K562 (cell line): ENCODE measurements around the gene ARMH1. TPM values are rescaled to one million over a fixed set of nuclear protein-coding genes. Genes with fewer than 3 reads are reported as not detected.

Experiments
- ASH1L ChIP-seq: fragments of 450-650 bp; IDR thresholded peaks from 2 replicates; pipeline ENCODE4 v1.6.1; 2018; ENCODE audit warnings: borderline replicate concordance, mild to moderate bottlenecking, low read depth; ENCODE audit not compliant: partially characterized antibody
- ATF3 ChIP-seq, 2 experiments: fragments of 450-650 bp in 1 of 2; sonication (generic) in 1 of 2; formaldehyde crosslinking in 1 of 2; IDR thresholded peaks in 1 of 2; conservative IDR thresholded peaks in 1 of 2; 2 replicates each; pipeline versions ENCODE4 v1.6.1 to v1.8.1; 2016 to 2023; ENCODE audit warnings: mild to moderate bottlenecking in 2 of 2, moderate library complexity in 2 of 2, inconsistent platforms in 1 of 2, missing genetic modification reagents in 1 of 2
- E2F1 ChIP-seq: sonication (generic); formaldehyde crosslinking; IDR thresholded peaks from 2 replicates; pipeline ENCODE4 v1.8.1; 2023; ENCODE audit warnings: mild to moderate bottlenecking, missing genetic modification reagents, moderate library complexity
- FOXA3 ChIP-seq, 2 experiments: fragments of 450-650 bp in 1 of 2; sonication (generic) in 1 of 2; formaldehyde crosslinking; IDR thresholded peaks in 1 of 2; conservative IDR thresholded peaks in 1 of 2; 2 replicates each; pipeline versions ENCODE4 v1.4.0 to v1.8.0; 2020 to 2022; ENCODE audit warnings: mild to moderate bottlenecking in 2 of 2, missing genetic modification reagents in 1 of 2
- HMG20A ChIP-seq: fragments of 450-650 bp; formaldehyde crosslinking; conservative IDR thresholded peaks from 2 replicates; pipeline ENCODE4 v1.4.0; 2020; ENCODE audit warnings: mild to moderate bottlenecking, mixed read lengths
- MEF2A ChIP-seq: IDR thresholded peaks from 2 replicates; pipeline ENCODE4 v1.6.1; 2011; ENCODE audit warnings: low read depth, mild to moderate bottlenecking, low read length, moderate library complexity; ENCODE audit not compliant: control insufficient read depth
- NCOR1 ChIP-seq: fragments of 450-650 bp; IDR thresholded peaks from 2 replicates; pipeline ENCODE4 v1.6.1; 2016; ENCODE audit warnings: mild to moderate bottlenecking, moderate library complexity
- PHTF2 ChIP-seq: fragments of 250-450 bp; sonication (Bioruptor Pico); IDR thresholded peaks from 2 replicates; pipeline ENCODE4 v1.5.0; 2021; ENCODE audit warnings: mild to moderate bottlenecking
- RERE ChIP-seq: sonication (generic); formaldehyde crosslinking; IDR thresholded peaks from 2 replicates; pipeline ENCODE4 v1.8.0; 2023; ENCODE audit warnings: missing genetic modification reagents, mild to moderate bottlenecking, borderline replicate concordance
- SUPT5H ChIP-seq: fragments of 450-650 bp; IDR thresholded peaks from 2 replicates; pipeline ENCODE4 v1.6.1; 2016
- TRIM25 ChIP-seq: fragments of 450-650 bp; IDR thresholded peaks from 2 replicates; pipeline ENCODE4 v1.7.0; 2016; ENCODE audit warnings: borderline replicate concordance
- ZBED1 ChIP-seq: IDR thresholded peaks from 2 replicates; pipeline ENCODE4 v1.6.1; 2014
- ZC3H4 ChIP-seq: sonication (generic); formaldehyde crosslinking; IDR thresholded peaks from 2 replicates; pipeline ENCODE4 v1.9.0; 2021; ENCODE audit warnings: missing genetic modification reagents, borderline replicate concordance
- ZNF133 ChIP-seq: fragments of 250-450 bp; sonication (Bioruptor Pico); IDR thresholded peaks from 2 replicates; pipeline ENCODE4 v1.4.0; 2020; ENCODE audit warnings: mild to moderate bottlenecking
- ZNF347 ChIP-seq: fragments of 450-650 bp; formaldehyde crosslinking; IDR thresholded peaks from 2 replicates; pipeline ENCODE4 v1.4.0; 2020; ENCODE audit warnings: low read depth, mild to moderate bottlenecking, moderate library complexity
- ZNF586 ChIP-seq: fragments of 450-650 bp; formaldehyde crosslinking; conservative IDR thresholded peaks from 2 replicates; pipeline ENCODE4 v1.4.0; 2020; ENCODE audit warnings: mild to moderate bottlenecking, moderate library complexity
- ZNF717 ChIP-seq: fragments of 250-450 bp; sonication (Bioruptor Pico); IDR thresholded peaks from 2 replicates; pipeline ENCODE4 v1.5.0; 2021
- ZNF780A ChIP-seq: fragments of 250-450 bp; sonication (Bioruptor Pico); IDR thresholded peaks from 2 replicates; pipeline ENCODE4 v1.5.0; 2021; ENCODE audit warnings: mild to moderate bottlenecking
- polyA plus RNA-seq, 8 experiments: library from polyadenylated mRNA; depleted of rRNA in 4 of 8; stranded (reverse) in 5 of 8; unstranded in 3 of 8; fragments of >200 nt; fragmentation: Nextera tagmentation in 2 of 8; fragmentation: Illumina TruSeq in 1 of 8; extraction: Ambion mirVana in 2 of 8; extraction: Trizol in 1 of 8; gene quantifications; 2 replicates each; pipeline versions ENCODE4 v1.2.1 to v1.2.3, GENCODE V29; 2011 to 2014; ENCODE audit warnings: inconsistent platforms in 1 of 8, missing spikeins in 1 of 8
- total RNA-seq, 7 experiments: library from RNA; depleted of rRNA in 6 of 7; stranded (reverse); fragments of >200 nt in 6 of 7; fragmentation: Illumina TruSeq in 2 of 7; extraction: Trizol in 2 of 7; gene quantifications; 2 replicates each; pipeline versions ENCODE4 v1.2.1 to v1.2.3, GENCODE V29; 2011 to 2021; ENCODE audit warnings: low replicate concordance in 1 of 7

Gene ARMH1
- total and polyA plus RNA-seq, 9 of the 15 experiments (the other 6 are each of a cell fraction or from before 2014, with no cell fraction given), result 0.41 TPM; not detected in 8

- TF ChIP-seq SUPT5H (peak; percentile 100), ZNF586 (peak; percentile 98), ZC3H4 (CRISPR knock-in tag) (no peak), TRIM25 (peak; percentile 67; the same call in 1 of the 2 replicates), HMG20A (peak; percentile 89; the same call in 1 of the 2 replicates), NCOR1 (peak; percentile 99), ATF3 (IDR thresholded peaks at IDR 0.05) (peak; percentile 96), ATF3 (CRISPR knock-in tag; conservative IDR thresholded peaks at IDR 0.05) (peak; percentile 87), ZNF133 (CRISPR knock-in tag) (peak; percentile 62; the same call in 1 of the 2 replicates), ASH1L (peak; percentile 86), FOXA3 (CRISPR knock-in tag; conservative IDR thresholded peaks at IDR 0.05 in 1 of 2, IDR thresholded peaks at IDR 0.05 in 1 of 2) (peak; percentile 77 to 80; a peak in 2 of 4 replicates), E2F1 (CRISPR knock-in tag) (peak; percentile 27), PHTF2 (CRISPR knock-in tag) (peak; percentile 94), MEF2A (peak; percentile 91), ZBED1 (peak; percentile 99), ZNF780A (CRISPR knock-in tag) (peak; percentile 96), ZNF347 (CRISPR knock-in tag) (peak; percentile 93), ZNF717 (peak; percentile 99), RERE (CRISPR knock-in tag) (no peak)
These were observed 56.4 kb downstream of the ARMH1 start, which contains the start of gene RNU5D-1 (continued) for GRCh38 chr1:44730741-44731512.
